K562 (cell line): ENCODE measurements around the gene TRMT1. TPM values are rescaled to one million over a fixed set of nuclear protein-coding genes. Genes with fewer than 3 reads are reported as not detected.

ENCODE experiments used
- ARHGAP35 ChIP-seq: fragments of 450-650 bp; IDR thresholded peaks from 2 replicates; pipeline ENCODE4 v1.6.1; 2018; ENCODE audit not compliant: partially characterized antibody
- CHD7 ChIP-seq: fragments of 200-600 bp; sonication (generic); IDR thresholded peaks from one replicate; pipeline ENCODE4 v1.6.1; 2012; ENCODE audit warnings: mild to moderate bottlenecking, low read depth, low read length, inconsistent platforms
- FOXK1 ChIP-seq: sonication (generic); formaldehyde crosslinking; IDR thresholded peaks from 2 replicates; pipeline ENCODE4 v1.8.0; 2022; ENCODE audit warnings: missing genetic modification reagents, mild to moderate bottlenecking, borderline replicate concordance
- GATAD2A ChIP-seq: fragments of 450-650 bp; IDR thresholded peaks from 2 replicates; pipeline ENCODE4 v1.6.1; 2017
- ID3 ChIP-seq, 2 experiments: fragments of 250-450 bp in 1 of 2; fragments of 450-650 bp in 1 of 2; sonication (Bioruptor Pico) in 1 of 2; IDR thresholded peaks; 2 replicates each; pipeline versions ENCODE4 v1.6.1 to v1.8.0; 2016 to 2021; ENCODE audit warnings: mild to moderate bottlenecking in 2 of 2, moderate library complexity in 2 of 2, missing compliant biosample characterization in 1 of 2, missing genetic modification characterization in 1 of 2
- KDM2B ChIP-seq: fragments of 250-450 bp; sonication (Bioruptor Pico); IDR thresholded peaks from 2 replicates; pipeline ENCODE4 v1.8.0; 2021; ENCODE audit warnings: mild to moderate bottlenecking, moderate library complexity
- MLLT1 ChIP-seq, 2 experiments: fragments of 450-650 bp; IDR thresholded peaks; 2 replicates each; pipeline ENCODE4 v1.6.1; 2016
- MTA3 ChIP-seq: fragments of 450-650 bp; formaldehyde crosslinking; IDR thresholded peaks from 2 replicates; pipeline ENCODE4 v1.6.1; 2017; ENCODE audit warnings: mild to moderate bottlenecking, borderline replicate concordance
- NFXL1 ChIP-seq: fragments of 450-650 bp; formaldehyde crosslinking; IDR thresholded peaks from 2 replicates; pipeline ENCODE4 v1.4.0; 2021; ENCODE audit warnings: mild to moderate bottlenecking
- SMARCA4 ChIP-seq: fragments of 450-650 bp; IDR thresholded peaks from 2 replicates; pipeline ENCODE4 v1.6.1; 2016
- TOE1 ChIP-seq, 2 experiments: fragments of 450-650 bp in 1 of 2; sonication (generic) in 1 of 2; formaldehyde crosslinking in 1 of 2; IDR thresholded peaks; 2 replicates each; pipeline versions ENCODE4 v1.7.1 to v1.8.0; 2016 to 2022; ENCODE audit warnings: borderline replicate concordance in 2 of 2, mild to moderate bottlenecking in 2 of 2, antibody characterized with exemption in 1 of 2, inconsistent platforms in 1 of 2, low read depth in 1 of 2, missing genetic modification reagents in 1 of 2, moderate library complexity in 1 of 2
- ZBTB43 ChIP-seq: sonication (generic); formaldehyde crosslinking; IDR thresholded peaks from 2 replicates; pipeline ENCODE4 v1.8.0; 2023; ENCODE audit warnings: mild to moderate bottlenecking, missing genetic modification reagents
- polyA plus RNA-seq, 8 experiments: library from polyadenylated mRNA; depleted of rRNA in 4 of 8; stranded (reverse) in 5 of 8; unstranded in 3 of 8; fragments of >200 nt; fragmentation: Nextera tagmentation in 2 of 8; fragmentation: Illumina TruSeq in 1 of 8; extraction: Ambion mirVana in 2 of 8; extraction: Trizol in 1 of 8; gene quantifications; 2 replicates each; pipeline versions ENCODE4 v1.2.1 to v1.2.3, GENCODE V29; 2011 to 2014; ENCODE audit warnings: inconsistent platforms in 1 of 8, missing spikeins in 1 of 8
- total RNA-seq, 7 experiments: library from RNA; depleted of rRNA in 6 of 7; stranded (reverse); fragments of >200 nt in 6 of 7; fragmentation: Illumina TruSeq in 2 of 7; extraction: Trizol in 2 of 7; gene quantifications; 2 replicates each; pipeline versions ENCODE4 v1.2.1 to v1.2.3, GENCODE V29; 2011 to 2021; ENCODE audit warnings: low replicate concordance in 1 of 7

Gene TRMT1
- total and polyA plus RNA-seq, 9 of the 15 experiments (the other 6 are each of a cell fraction or from before 2014, with no cell fraction given): 5.8 to 158 (median 54.3) TPM

- TF ChIP-seq ARHGAP35: no peak
- TF ChIP-seq SMARCA4: peak; percentile 50; the same call in 1 of the 2 replicates
- TF ChIP-seq GATAD2A: 0 out of 2 replicates have a peak, but pooled peaks have one; percentile 43
- TF ChIP-seq ID3 (CRISPR knock-in tag; IDR thresholded peaks at IDR 0.05): no peak
- peak; percentile 27; the same call in 1 of the 2 replicates for TF ChIP-seq ID3 (tag; IDR thresholded peaks at IDR 0.05)
- peak; percentile 91 for TF ChIP-seq MTA3
- TF ChIP-seq MLLT1 (IDR thresholded peaks at IDR 0.05): peak; percentile 5 to 78; a peak in 3 of 4 replicates
- peak; percentile 9 for TF ChIP-seq CHD7
- no peak for TF ChIP-seq NFXL1 (CRISPR knock-in tag)
- peak; percentile 55; the same call in 1 of the 2 replicates for TF ChIP-seq FOXK1 (CRISPR knock-in tag)
- TF ChIP-seq KDM2B (CRISPR knock-in tag): no peak
- TF ChIP-seq TOE1 (IDR thresholded peaks at IDR 0.05; ENCODE audit: borderline replicate concordance): 0 out of 2 replicates have a peak, but pooled peaks have one; percentile 20
- TF ChIP-seq TOE1 (CRISPR knock-in tag; IDR thresholded peaks at IDR 0.05; ENCODE audit: borderline replicate concordance, low read depth): no peak
- no peak for TF ChIP-seq ZBTB43 (CRISPR knock-in tag)
These were observed 37.8 kb upstream of the TRMT1 start (continued) for GRCh38 chr19:13154241-13154778.
